ENCODE results near the gene UGT8. TPM values are rescaled to one million over a fixed set of nuclear protein-coding genes. Genes with fewer than 3 reads are reported as not detected.
"Not testable (repeated sequence)": the region's sequence is repeated elsewhere in the genome, so short reads cannot be mapped to it uniquely, and the experiment has no call there.

UGT8 gene
- total RNA-seq, 2 experiments from 2014 or later, result 0.15 to 0.32 TPM

DNA sequence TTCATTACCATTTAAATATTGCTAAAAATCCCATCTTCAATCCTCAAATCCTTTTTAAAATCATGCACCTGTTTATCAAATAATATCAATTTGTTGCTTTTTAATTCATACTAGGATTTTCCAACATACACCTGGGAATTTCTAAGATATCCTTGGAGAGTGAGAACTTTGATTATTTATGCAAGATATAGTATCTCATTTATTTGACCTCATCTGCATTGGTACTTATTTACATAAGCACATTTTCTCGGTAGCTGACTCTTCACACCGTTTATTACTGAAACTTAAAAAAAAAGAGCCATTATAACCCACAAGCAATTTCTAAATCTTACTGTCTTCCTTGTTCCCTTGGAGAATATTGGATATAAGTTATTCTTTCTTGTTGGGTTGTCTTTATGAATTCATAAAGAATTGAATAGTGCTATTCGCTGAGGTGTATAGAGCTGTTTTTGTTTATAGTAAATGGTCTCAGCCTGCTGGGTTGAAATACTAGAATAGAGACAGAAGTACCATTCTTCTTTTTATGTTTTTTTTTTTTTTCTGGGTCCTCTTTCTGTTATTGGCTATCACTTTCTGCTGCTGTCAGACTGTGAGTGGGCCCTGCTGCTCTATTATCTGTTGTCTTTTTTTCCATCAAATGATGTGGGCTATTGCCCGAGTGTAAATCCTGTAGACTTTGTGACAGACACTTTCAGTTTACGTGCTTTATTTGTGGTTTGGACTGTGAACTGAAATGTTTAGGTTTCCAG, 2.9 kb downstream of the UGT8 start:
- CTCF ChIA-PET, result no interaction called here
- POLR2A ChIA-PET, result no interaction called here

DNA sequence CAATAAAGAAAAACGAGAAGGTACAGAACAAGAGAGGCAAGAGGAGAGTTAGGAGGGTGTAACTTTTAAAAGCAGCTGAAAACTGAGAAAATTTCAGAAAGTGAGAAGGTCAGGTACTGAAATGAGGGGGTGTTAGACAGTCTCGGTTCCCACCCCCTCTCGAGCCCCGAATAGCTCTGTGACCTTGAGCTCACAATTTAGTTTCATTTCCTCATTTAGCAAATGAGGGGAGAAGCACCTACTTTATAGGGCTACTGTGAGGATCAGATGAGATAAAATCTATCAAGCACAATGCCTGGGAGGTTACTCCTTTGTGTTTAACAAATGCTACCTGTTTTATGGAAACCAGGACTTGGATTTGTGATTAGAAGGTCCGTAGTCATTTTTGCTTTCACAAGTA, 4.9 kb downstream of the UGT8 start:
- ChIA-PET POLR2A (no interaction called here), CTCF (no interaction called here)

DNA sequence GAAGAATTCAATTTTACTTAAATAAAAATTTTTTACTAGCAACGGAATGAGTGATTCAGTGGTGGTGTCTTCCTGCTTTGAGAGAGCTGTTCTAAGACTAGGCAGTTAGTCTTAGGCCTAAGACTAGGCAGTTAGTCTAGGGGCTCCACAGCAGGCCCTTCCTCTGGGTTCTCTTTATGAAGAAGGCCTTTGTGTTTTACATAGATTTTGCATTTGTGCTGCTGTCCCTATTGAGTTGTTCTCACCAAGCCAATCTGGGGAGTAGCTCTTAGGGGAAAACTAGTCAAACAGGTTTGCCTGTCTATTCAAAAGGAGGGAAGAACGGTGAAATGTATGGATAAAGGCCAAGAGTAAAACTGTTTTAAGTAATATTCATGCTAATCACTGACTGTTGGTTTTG, 7.6 kb downstream of the UGT8 start:
- ChIA-PET POLR2A (no interaction called here), CTCF (no interaction called here)

DNA sequence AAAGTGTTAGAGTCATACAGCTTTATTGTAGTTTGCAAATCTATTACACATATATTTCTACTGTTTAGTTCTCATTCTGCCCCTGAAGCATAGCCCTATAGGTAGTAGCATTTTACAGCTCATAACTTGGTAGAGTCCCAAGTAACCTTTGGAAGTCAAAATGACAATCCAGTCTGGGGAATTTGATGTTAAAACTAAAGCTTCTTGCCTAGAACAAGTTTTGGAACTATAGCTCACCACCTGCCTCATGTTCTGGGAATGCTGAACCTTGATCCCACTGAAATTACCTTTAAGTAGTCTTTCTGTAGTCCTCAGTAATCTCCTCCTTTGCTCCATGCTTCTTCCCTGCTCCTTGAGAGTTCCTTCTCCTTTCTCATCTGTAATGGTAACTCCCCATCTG, 8.4 kb downstream of the UGT8 start:
- POLR2A ChIA-PET, result no interaction called here
- CTCF ChIA-PET, result no interaction called here

DNA sequence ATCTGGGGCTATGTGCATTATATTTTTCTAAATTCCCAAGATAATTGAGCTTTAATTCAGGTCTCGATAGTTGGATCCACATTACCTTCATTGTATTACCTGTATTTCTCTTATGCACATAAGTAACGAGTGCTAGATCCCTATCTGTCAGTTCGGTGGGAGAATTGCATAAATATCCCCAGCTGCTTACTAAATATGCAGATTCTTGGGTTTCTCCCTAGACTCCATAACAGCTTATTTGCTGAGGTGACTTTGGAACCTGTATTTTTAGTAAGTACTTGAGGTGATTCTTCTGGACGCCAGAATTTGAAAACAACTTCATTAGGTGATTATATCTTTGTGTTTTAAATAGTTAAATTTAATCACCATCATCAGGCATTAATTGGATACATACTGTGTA, 15.0 kb downstream of the UGT8 start:
- CTCF ChIA-PET, result no interaction called here
- POLR2A ChIA-PET, result no interaction called here

DNA sequence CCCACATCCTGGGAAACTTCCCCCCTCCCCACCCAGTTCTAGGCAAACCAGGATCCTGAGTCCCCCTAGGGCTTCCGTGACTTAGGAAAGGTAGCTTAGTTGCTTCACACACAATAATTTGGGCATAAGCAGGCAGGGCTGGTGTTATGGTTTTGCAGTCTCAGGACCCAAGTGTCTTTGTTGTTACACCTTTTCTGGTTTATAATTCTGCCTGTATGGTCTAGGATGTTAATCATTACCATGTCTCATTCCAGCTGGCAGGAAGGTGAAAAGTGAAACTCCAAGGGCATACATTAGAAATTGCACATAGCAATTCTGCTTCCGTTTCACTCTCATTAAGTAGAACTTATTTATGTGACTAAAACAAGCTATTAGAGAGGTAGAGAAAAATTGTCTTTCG, 16.8 kb downstream of the UGT8 start:
- ChIA-PET POLR2A (no interaction called here), CTCF (no interaction called here)

DNA sequence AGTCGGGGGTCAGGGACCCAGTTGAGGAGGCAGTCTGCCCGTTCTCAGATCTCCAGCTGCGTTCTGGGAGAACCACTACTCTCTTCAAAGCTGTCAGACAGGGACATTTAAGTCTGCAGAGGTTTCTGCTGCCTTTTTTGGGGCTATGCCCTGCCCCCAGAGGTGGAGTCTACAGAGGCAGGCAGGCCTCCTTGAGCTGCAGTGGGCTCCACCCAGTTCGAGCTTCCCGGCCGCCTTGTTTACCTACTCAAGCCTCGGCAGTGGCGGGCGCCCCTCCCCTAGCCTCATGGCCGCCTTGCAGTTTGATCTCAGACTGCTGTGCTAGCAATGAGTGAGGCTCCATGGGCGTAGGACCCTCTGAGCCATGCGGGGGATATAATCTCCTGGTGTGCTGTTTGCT, 17.4 kb downstream of the UGT8 start:
- CTCF ChIA-PET, POLR2A ChIA-PET: not testable (repeated sequence)

DNA sequence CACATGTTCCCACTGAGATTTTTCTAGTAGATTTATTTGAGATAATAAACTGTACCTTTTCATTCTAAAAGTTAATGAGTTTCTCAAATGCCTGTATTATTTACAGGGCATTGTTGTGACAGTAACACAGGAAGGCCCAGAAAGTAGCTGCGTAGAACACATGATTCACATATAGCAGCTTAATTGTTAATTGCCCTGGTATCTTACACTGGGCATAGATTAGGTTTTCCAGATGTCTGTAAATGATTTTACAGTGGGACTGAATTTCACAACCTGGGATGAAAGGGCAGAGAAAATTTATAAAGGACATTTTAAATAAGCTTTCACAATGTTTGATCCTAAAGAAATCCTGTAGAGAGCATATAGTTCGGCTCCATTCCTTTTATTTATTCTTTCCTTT, 27.6 kb downstream of the UGT8 start:
- POLR2A ChIA-PET, result no interaction called here
- CTCF ChIA-PET, result no interaction called here

DNA sequence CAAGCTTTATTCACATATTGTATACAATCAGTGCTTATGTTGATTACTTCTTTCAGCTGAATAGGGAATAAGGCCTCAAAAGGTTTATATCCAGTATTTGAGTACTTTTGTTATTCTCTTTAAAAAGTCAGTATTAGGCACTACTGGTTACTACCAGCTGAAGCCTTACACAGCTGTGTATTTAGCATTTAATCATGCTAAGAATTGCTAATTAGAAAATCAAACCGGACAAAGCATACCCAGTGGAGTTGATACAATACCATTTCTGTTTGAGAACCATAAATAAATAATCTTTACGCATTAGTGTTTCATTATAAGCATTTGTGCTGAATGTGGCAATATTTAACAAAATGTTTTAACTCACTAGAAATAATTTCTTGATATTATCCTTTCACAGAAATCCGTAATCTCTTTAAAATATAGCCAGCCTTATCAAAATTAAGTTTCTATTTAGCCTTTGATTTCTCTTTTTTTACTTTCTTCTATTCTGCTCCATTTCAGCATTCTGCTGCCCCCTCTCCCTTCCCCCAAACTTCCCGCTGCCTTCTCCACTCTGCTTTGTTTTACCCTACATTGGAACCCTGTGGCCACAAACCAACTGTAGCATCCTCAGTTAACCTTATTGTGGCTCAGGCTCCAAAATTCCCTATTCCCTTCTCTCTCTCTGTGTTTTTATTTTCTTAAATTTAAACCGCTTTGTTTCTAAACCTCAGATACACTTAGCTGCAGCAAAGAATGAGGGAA, 37.8 kb downstream of the UGT8 start:
- ChIA-PET POLR2A (no interaction called here), CTCF (no interaction called here)

DNA sequence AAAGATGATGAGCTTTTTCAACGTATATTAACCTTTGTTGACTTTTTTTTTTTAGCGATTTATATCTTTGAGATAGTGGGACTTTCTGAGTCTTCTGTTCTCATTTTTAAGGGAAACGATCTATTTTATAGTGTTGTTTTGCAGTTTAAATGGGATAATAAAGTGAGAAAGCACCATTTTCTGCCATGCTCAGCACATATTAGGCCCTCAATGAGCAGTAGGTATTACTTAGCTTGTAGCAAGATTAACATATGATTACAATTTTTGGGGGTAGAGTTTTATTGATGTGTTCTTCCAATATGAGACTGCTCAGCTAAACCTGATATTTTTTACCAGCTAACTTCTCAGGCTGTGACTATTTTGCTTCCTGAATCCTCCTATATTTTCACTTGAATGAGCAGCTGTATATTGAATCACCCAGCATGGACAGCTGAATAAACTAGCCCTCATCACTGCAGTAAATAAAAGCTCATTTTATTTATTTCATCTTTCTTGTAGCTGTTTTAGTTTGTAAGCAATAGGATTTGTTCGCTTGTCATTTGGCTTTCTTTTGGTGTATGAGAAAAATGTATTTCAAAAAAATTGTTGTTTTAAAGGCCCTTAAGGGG, 43.7 kb downstream of the UGT8 start:
- ChIA-PET POLR2A (no interaction called here), CTCF (no interaction called here)

DNA sequence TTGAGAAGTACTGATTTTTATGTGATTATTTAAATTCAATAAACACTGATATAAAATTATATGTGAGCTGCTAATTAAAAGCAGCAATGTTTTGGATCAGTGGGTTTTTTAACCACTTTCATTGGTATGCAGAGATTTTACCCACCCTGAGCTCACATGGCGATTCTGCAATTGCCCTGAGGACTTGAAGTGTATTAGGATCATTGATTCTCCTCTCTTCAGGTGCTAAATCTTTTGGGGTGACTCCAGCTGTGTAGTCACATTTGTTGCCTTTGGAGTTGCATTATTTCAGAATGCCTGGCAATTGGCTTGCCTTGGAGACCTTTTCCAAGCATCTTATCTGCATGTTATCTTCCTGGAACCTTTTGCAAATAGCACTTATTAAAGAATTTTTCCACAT, 51.3 kb downstream of the UGT8 start:
- POLR2A ChIA-PET, result no interaction called here
- CTCF ChIA-PET, result no interaction called here

DNA sequence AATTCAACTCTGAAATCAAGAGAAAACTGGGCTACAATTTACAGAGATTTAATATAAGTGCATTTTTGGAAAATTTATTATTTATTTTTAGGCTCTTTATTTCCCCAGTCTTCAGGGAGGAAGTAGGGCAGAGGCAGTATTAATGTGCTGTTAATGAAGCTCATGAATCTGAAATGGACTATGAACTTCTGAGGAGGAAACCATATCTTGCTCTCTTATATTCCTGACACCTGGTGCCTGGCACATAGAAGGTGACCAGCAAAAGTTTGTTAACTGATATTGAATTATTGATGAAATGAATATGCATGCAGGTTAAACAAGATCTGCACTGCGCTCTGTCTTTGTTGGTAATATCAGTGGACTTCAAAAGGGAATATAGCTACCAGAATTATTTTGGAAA, 55.1 kb downstream of the UGT8 start:
- ChIA-PET POLR2A (no interaction called here), CTCF (no interaction called here)

DNA sequence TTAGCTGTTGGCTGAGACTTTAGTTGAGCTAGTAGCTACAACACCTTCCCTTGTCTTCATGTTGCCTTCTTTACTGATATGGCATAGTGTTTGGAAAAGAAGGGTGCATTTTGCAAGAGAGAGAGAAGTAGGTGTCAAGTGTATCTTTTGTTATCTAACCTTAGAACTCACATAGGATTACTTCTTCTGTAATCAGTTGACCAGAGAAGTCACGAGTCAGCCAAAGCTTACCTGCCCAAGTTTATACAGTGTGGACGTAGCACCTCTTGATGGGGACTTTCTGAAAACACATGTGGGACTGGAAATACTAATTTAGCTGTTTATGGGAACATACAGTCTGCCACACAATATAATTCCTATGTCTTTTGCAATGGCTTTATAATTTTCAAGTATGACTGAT, 56.0 kb downstream of the UGT8 start:
- ChIA-PET CTCF (no interaction called here), POLR2A (no interaction called here)

DNA sequence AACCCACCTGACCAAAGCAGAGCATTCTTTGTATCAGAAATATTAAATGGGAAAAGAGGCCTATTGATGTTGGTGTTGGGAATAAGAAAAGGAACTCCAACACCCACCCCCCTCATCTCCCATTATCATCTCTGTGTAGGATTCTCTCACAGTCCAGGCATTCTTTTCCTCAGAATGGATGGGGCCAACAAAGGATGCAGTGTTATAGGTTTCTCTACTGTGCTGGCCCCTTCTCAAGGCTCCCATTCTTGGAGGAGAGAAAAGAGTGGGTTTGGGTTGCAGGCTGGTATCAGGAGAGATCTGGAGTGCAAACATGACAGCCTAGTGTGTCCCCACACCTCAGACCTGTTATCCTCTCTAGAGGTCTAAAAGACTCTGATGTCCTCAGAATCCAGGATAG, 59.6 kb downstream of the UGT8 start:
- ChIA-PET POLR2A (no interaction called here), CTCF (no interaction called here)

DNA sequence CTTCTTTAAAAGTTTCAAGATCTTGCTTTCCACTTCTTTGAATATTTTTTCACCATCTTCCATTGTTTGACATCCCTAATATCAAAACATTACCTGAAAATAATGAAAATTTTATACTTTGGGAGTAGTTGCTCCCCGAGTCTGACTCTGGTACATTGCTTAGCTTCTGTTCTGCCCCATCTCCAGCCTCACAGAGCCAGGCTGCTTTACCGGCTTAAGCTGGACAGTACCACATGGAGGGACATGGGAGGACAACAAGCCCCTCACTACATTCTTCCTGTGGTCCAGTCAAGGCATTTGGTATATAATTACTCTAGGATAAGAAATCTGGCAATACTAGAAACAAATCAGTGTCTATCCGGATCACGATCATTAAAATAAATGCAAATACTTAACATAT, 60.2 kb downstream of the UGT8 start:
- CTCF ChIA-PET, result no interaction called here

DNA sequence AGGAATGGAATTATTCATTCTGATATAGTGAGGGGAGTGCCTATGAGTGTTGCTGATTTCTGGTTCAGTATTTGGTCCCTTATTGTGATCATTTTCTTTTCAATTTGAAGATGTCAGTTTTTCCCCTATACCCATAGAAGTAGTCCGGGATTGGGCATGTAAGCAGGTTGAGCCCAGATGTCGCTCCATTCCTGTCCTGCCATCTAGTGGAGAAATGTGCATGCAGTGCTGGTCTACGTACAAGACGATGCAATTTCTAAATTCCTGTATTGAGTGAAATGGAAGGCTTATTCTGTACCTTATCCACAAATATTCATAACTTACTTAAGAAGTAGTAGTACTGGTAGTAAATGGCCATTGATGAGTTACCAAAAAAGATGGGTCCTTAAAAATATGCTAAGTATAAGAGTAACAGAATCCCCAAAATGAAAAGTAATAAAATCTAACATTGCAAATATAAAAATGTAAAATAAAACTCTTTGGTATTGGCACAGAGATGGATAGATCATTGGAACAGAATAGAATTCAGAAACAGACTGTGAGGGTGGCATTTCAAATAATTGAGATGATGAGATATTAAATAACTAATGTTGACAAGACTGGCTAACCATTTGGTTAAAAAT, 60.9 kb downstream of the UGT8 start:
- POLR2A ChIA-PET, result no interaction called here
- CTCF ChIA-PET, result no interaction called here

More for the DNA sequence above, 60.2 kb downstream of the UGT8 start:
- POLR2A ChIA-PET, result no interaction called here

DNA sequence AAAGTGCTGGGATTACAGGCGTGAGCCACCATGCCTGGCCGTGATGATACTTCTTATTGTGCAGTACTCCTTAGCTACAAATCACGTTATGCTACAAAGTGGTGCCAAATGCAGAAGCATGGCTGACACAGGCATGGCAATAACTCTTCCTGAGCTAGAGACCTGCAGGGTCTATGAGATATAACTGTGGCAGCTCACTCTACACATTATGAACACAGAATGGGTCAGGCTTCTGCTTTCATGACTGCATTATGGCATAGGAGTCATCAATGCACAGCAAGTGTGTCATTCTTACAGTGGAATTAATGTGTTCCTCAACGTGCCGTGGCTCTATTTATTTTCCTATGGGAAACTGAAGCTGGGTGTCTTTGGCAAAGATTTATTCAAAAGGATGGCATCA, 64.5 kb downstream of the UGT8 start:
- ChIA-PET POLR2A (no interaction called here), CTCF (no interaction called here)

DNA sequence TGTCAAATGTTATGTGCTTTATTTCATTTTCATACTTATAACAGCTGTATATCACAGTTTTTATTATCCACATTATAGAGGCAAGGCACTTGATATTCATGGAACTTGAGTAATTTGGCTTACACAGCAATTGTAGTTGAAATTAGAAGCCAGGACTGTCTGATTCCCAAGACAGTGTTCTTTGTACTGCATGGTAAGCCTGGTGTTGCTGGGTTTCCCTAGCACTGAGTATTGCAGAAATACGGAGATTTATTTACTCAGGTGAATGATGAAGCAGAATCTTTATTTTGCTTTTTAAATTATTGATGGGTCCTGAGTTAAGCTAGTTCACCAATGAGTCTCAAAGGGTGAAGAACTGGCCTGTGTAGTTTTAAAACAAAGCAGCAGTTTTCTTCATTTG, 70.0 kb downstream of the UGT8 start:
- CTCF ChIA-PET, result no interaction called here
- POLR2A ChIA-PET, result no interaction called here

DNA sequence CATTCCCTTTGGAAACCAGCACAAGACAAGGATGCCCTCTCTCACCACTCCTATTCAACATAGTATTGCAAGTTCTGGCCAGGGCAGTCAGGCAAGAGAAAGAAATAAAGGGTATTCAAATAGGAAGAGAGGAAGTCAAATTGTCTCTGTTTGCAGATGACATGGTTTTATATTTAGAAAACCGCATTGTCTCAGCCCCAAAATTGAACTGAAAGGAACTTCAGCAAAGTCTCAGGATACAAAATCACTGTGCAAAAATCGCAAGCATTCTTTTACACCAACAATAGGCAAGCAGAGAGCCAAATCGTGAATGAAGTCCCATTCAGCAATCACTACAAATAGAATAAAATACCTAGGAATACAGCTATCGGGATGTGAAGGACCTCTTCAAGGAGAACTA, 72.1 kb downstream of the UGT8 start:
- CTCF ChIA-PET, POLR2A ChIA-PET: not testable (repeated sequence)

DNA sequence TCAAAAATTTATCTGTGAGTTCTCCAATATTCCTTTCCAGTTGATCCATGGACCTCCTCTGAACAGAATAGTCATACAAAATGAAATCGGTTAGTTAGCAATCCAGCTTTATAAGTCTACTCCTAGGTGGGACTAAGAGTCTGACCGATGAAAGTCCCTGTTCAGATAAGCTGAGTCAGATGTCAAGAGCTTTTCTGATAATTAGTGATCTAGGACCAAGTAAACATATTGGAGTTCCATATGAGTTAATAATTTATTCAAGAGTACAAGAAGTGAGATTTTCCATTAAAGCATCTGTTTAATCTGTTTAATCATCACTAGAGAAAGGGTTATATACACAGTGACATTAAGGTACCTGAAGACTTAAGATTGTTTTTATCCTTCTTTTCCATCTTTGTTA, 74.7 kb downstream of the UGT8 start:
- CTCF ChIA-PET, result no interaction called here

DNA sequence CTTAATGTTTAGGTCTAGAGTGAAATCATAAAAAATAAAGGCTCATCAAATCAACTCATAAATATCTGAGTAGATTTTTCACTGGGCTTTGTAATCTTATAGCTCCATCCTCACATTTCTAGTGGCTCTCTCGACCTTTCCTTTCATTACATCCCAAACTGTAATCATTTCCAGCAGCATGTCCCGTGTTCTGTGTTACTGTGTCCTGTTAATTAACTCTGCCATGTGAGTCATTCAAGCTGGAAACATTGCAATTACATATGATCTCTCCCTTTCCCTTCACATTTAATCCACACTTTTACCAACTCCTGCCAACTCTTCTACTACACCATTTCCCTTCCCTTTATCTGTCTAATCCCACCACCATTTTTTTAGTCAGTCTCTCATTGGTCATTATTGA, 75.5 kb downstream of the UGT8 start:
- ChIA-PET CTCF (no interaction called here), POLR2A (no interaction called here)

More for the DNA sequence above, 74.7 kb downstream of the UGT8 start:
- POLR2A ChIA-PET, result no interaction called here
